Measurements from ENCODE around the gene EGFL6.

EGFL6 gene

GRCh38 chrX:13655674-13656073, 86.3 kb downstream of the EGFL6 start:
- TF ChIP-seq, protein P1, sequence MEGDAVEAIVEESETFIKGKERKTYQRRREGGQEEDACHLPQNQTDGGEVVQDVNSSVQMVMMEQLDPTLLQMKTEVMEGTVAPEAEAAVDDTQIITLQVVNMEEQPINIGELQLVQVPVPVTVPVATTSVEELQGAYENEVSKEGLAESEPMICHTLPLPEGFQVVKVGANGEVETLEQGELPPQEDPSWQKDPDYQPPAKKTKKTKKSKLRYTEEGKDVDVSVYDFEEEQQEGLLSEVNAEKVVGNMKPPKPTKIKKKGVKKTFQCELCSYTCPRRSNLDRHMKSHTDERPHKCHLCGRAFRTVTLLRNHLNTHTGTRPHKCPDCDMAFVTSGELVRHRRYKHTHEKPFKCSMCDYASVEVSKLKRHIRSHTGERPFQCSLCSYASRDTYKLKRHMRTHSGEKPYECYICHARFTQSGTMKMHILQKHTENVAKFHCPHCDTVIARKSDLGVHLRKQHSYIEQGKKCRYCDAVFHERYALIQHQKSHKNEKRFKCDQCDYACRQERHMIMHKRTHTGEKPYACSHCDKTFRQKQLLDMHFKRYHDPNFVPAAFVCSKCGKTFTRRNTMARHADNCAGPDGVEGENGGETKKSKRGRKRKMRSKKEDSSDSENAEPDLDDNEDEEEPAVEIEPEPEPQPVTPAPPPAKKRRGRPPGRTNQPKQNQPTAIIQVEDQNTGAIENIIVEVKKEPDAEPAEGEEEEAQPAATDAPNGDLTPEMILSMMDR (IDR thresholded peaks at IDR 0.05; ENCODE audit: control insufficient read depth, insufficient read depth, low read depth, low read length, missing control alignments) = no peak
- DNase-seq (ENCODE audit: low read depth) = no peak
- H3K4me3 ChIP-seq (ENCODE audit: control insufficient read depth, low read depth, low read length) = no peak overlapping the region

- DNase-seq (ENCODE audit: low read depth) = no peak
- H3K4me3 ChIP-seq (ENCODE audit: control insufficient read depth, low read depth, low read length) = no peak overlapping the region
- TF ChIP-seq, protein P1 (IDR thresholded peaks at IDR 0.05; ENCODE audit: control insufficient read depth, insufficient read depth, low read depth, low read length, missing control alignments) = peak; percentile 61
Observed at GRCh38 chrX:13658602-13659001, 89.2 kb downstream of the EGFL6 start.

- no peak for DNase-seq (ENCODE audit: low read depth)
- no peak overlapping the region for H3K4me3 ChIP-seq (ENCODE audit: control insufficient read depth, low read depth, low read length)
- TF ChIP-seq, protein P1 (IDR thresholded peaks at IDR 0.05; ENCODE audit: control insufficient read depth, insufficient read depth, low read depth, low read length, missing control alignments) = no peak
Observed at GRCh38 chrX:13659063-13659462, 89.7 kb downstream of the EGFL6 start.

DNA sequence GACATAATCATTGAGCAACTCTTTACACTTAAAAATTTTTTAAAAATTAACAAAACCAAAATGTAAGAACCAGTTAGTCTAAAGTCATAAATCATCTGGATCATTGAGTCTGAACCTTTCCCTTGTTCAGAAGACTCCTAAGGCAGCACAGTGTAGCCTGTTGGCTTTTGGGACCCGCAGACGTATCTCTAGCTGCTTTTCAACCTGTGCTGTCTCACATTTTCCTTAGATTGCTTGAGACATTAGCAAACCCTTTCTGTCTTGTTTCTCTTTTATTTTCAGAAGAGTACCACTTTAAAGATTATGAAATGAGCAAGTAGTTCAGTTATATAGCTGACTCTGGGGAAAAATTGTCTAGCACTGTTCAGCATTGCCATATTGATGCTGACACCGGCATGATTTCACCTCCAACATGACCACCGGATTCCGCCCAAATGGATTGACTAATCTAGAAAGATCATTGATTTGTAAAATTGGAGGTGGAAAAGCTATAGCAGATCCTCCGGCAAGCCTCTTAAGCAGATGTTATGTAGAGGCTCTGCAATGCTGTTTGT, 92.4 kb downstream of the EGFL6 start:
- TF ChIP-seq, protein P1 (IDR thresholded peaks at IDR 0.05; ENCODE audit: control insufficient read depth, insufficient read depth, low read depth, low read length, missing control alignments) = no peak
- H3K4me3 ChIP-seq (ENCODE audit: control insufficient read depth, low read depth, low read length) = no peak overlapping the region; the same call in none of the 2 replicates
- DNase-seq (ENCODE audit: low read depth) = no peak

DNA sequence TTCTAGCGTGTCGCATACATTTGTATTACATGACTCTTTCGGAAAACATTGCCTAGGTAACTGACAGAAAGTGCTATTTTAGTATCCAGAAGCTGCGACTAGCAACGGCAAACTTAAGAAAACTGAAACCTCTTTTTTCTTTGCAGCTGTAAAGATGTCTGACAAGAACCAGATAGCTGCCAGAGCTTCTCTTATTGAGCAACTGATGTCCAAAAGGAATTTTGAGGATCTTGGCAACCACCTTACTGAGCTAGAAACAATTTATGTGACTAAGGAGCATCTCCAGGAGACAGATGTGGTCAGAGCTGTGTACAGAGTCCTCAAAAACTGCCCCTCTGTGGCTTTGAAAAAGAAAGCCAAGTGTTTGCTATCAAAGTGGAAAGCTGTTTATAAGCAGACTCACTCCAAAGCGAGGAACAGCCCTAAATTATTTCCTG, 93.0 kb downstream of the EGFL6 start:
- TF ChIP-seq, protein P1 (IDR thresholded peaks at IDR 0.05; ENCODE audit: control insufficient read depth, insufficient read depth, low read depth, low read length, missing control alignments) = no peak
- DNase-seq (ENCODE audit: low read depth) = peak; percentile 84
- H3K4me3 ChIP-seq (ENCODE audit: control insufficient read depth, low read depth, low read length) = peak overlapping the region; percentile 9

DNA sequence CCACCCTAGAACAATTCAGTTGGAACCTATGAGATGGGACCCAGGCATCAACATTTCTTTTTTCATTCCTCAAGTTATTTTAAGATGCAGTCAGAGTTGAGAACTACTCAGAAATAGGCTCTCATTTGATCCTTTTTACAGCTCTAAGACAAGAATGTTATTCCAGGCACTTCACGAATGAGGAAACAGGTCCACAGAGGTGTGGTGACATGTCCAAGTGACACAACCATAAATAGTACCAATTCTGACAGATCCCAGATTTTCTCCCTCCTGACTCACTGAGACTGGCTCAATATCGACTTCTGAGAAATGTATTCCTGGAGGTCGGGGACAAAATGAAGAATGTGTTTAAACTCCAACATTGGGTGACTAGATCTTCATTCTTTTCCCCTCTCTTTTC, 94.6 kb downstream of the EGFL6 start:
- H3K4me3 ChIP-seq (ENCODE audit: control insufficient read depth, low read depth, low read length) = no peak overlapping the region
- TF ChIP-seq, protein P1 (IDR thresholded peaks at IDR 0.05; ENCODE audit: control insufficient read depth, insufficient read depth, low read depth, low read length, missing control alignments) = no peak
- DNase-seq (ENCODE audit: low read depth) = no peak

All from AG09309 (cell line).